ENCODE data around the gene WDR5. TPM values are rescaled to one million over a fixed set of nuclear protein-coding genes. Genes with fewer than 3 reads are reported as not detected.

Gene WDR5
- total RNA-seq, 2 donors from 2014 or later, result 26.7 to 48.1 TPM

DNA sequence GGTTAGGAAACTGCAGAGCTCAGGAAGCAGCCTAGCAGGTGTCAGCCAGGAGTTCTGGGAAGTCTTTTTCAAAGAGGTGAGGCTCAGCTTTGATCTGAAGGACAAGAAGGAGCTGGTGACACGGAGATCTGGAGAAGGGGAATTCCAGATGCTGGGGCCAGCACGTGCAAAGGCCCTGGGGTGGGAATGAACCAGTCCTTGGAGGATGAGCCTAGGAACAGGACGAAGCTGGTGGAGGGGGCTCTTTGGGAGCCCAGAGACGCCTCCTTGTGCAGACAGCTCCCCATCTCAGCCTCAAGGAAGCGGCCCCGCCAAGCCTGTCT is 43.7 kb downstream of the WDR5 start:
- peaks cover 9% of the 10 kb centered on the region for H3K36me3 Mint-ChIP-seq (ENCODE audit: low read depth)
- H3K27me3 Mint-ChIP-seq, result peaks cover 4% of the 10 kb centered on the region
- peaks cover 10% of the 10 kb centered on the region for H3K4me1 Mint-ChIP-seq
- no peak for ATAC-seq (replicated peaks)
- H3K4me3 Mint-ChIP-seq, result no peak overlapping the region
- no peak overlapping the region for H3K27ac Mint-ChIP-seq
- no peaks in the 10 kb centered on the region for H3K9me3 Mint-ChIP-seq

DNA sequence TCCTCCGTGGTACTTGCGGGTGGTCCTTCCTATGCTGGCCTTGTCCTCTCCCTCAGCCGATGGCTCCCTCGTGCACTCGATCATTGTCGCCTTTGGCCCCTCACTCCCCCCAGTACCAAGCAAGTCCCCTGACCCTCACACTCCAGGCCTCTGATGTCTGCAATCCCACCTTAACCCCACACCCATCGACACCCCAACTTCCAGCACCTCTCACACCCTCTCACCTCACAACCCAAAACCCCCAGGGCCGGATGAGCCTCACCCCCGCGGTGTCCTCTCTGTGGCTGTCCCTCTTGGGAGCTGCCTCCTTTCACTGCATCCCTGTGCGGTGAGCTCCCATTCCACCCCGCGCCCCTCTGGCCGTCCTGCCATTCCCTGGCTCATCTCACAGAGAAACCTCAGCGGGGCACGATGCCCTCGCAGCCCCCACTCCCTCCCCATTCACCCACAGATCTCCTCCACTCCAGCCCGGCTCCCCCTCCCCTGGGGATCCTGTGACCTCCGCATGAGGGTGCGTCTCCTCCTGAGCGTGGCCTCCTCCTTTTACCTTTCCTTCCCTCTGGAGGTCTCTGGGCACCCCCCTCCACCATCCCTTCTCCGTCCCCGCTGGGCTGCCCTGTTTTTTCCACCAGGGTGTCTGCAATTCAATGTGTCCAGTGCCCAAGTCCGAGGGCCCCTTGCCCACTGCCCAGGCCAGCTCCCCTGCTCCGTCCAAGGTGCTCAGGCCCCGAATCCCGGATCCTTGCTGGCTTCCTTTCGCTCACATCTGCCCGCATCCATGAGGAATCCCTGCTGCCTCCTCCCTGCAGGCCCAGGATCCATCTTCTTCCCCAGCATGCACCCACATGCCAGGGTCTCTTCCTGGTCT is 44.3 kb downstream of the WDR5 start:
- H3K9me3 Mint-ChIP-seq, result no peaks in the 10 kb centered on the region
- no peak overlapping the region for H3K27ac Mint-ChIP-seq
- ATAC-seq (replicated peaks), result no peak

DNA sequence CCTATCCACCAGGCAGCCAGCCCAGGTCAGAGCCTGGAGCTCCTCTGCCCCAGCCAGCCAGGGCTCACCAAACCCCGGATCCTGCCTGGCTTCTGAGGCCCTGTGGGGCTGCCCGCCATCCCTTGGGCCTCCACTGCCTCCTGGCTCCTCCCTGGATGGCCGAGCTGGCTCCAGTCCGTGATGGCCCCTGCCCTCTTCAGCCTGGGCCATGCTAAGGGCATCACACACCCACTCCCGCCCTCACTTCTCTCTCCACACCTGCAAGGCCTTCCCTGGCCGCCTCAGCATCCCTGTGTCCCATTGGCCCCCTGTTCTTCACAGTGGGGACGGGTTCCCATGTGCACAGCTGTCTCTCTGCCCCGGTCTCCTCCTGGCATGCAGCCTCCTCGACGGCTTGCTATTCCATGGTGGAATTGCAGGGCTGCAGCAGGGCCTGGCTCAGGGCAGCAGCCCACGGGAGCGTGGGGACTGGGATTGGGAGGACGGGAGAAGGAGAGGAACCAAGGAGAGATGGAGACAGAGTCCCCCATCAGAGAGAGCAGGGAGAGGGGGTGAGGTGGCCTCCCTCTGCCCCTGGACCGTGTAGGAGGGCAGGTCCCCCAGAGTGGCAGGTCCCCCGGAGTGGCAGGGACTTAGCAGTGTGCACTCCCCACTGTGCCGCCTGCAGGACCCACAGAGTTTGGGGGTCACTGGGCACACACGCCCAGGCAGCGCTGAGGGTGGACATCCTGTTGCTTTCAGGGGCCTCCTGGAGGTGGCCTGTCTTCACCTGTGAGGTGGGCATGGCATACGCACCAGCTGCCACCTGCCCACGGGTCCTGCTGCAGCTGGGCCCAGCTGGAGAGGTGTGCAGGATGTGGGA is 45.1 kb downstream of the WDR5 start:
- Mint-ChIP-seq H3K36me3 (ENCODE audit: low read depth) (peaks cover 9% of the 10 kb centered on the region), H3K4me1 (peaks cover 13% of the 10 kb centered on the region), H3K27ac (no peak overlapping the region)

More for the DNA sequence above, 44.3 kb downstream of the WDR5 start:
- Mint-ChIP-seq H3K4me1 (peaks cover 10% of the 10 kb centered on the region), H3K36me3 (ENCODE audit: low read depth) (peaks cover 9% of the 10 kb centered on the region), H3K4me3 (no peak overlapping the region), H3K27me3 (peaks cover 4% of the 10 kb centered on the region)

DNA sequence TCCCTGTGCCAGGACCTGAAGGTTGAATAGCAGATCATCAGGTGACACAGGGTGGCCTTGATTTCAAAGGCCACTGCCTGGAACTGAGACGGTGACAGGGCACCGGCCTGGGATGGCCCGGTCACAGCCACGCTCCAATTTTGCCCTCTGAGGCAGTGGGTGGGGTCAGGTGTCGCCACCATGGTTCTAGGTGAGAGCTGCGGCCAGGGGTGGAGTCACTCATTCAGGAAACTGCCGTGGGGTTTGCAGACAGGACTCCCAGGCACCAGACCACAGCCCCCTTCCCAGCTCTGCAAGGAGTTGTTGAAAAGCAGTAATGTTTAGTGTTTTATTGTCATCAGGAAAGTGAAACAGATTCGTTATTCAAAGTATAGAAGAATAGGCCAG is 45.8 kb downstream of the WDR5 start:
- peaks cover 9% of the 10 kb centered on the region for H3K36me3 Mint-ChIP-seq (ENCODE audit: low read depth)
- peak; percentile 49 for ATAC-seq (replicated peaks)
- peak overlapping the region; percentile 9 for H3K4me3 Mint-ChIP-seq
- H3K9me3 Mint-ChIP-seq, result no peaks in the 10 kb centered on the region
- H3K27me3 Mint-ChIP-seq, result peaks cover 4% of the 10 kb centered on the region
- peak overlapping the region; percentile 78 for H3K27ac Mint-ChIP-seq
- peaks cover 13% of the 10 kb centered on the region for H3K4me1 Mint-ChIP-seq

More for the DNA sequence above, 45.1 kb downstream of the WDR5 start:
- no peaks in the 10 kb centered on the region for H3K9me3 Mint-ChIP-seq
- peaks cover 4% of the 10 kb centered on the region for H3K27me3 Mint-ChIP-seq
- no peak overlapping the region for H3K4me3 Mint-ChIP-seq
- ATAC-seq (replicated peaks), result no peak

DNA sequence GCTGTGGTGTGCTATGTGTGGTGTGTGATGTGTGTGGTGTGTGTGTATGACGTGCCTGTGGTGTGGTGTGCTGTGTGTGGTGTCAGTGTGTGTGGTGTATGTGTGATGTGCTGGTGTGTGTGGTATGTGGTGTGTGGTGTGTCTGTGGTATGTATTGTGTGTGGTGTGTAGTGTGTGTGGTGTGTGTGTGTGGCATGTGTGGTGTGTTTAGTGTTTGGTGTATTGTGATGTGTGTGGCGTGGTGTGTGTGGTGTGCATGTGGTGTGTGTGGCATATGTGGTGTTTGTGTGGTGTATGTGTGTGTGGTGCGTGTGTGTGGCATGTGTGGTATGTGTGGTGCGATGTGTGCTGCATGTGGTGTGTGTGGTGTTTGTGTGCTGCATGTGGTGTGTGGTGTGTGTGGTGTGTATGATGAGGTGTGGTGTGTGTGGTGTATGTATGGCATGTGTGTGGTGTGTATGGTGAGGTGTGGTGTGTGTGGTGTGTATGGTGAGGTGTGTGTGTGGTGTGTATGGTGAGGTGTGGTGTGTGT is 46.7 kb downstream of the WDR5 start:
- Mint-ChIP-seq H3K4me1 (peaks cover 13% of the 10 kb centered on the region), H3K36me3 (ENCODE audit: low read depth) (peaks cover 9% of the 10 kb centered on the region), H3K27me3 (peaks cover 4% of the 10 kb centered on the region), H3K9me3 (no peaks in the 10 kb centered on the region), H3K4me3 (peak overlapping the region; percentile 9), H3K27ac (peak overlapping the region; percentile 78)
- ATAC-seq (replicated peaks), result peak; percentile 45

DNA sequence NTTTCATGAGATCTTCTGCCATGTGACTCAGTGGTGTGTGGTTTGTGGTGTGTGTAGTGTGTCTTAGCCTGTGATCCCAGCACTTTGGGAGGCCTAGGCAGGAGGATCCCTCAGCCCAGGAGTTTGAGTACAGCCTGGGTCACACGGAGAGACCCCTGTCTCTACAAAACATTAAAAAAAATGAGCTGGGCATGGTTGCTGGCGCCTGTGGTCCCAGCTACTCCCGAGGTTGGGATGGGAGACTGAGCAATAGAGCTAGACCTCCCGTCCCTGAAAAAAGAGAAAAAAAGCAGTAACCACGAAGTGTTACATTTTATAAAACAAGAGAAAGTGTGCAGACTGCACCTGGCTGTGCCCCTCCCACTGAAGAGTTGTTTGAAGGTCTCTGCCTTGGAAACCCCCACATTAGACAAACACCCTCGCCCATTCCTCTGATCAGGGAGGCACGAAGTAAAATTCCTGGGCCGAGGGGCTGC is 49.7 kb downstream of the WDR5 start:
- H3K4me1 Mint-ChIP-seq, result peaks cover 13% of the 10 kb centered on the region
- H3K36me3 Mint-ChIP-seq (ENCODE audit: low read depth), result peaks cover 9% of the 10 kb centered on the region
- peaks cover 4% of the 10 kb centered on the region for H3K27me3 Mint-ChIP-seq
- no peak overlapping the region for H3K4me3 Mint-ChIP-seq
- H3K9me3 Mint-ChIP-seq, result no peaks in the 10 kb centered on the region
- peak; percentile 68 for ATAC-seq (replicated peaks)
- peak overlapping the region; percentile 78 for H3K27ac Mint-ChIP-seq

DNA sequence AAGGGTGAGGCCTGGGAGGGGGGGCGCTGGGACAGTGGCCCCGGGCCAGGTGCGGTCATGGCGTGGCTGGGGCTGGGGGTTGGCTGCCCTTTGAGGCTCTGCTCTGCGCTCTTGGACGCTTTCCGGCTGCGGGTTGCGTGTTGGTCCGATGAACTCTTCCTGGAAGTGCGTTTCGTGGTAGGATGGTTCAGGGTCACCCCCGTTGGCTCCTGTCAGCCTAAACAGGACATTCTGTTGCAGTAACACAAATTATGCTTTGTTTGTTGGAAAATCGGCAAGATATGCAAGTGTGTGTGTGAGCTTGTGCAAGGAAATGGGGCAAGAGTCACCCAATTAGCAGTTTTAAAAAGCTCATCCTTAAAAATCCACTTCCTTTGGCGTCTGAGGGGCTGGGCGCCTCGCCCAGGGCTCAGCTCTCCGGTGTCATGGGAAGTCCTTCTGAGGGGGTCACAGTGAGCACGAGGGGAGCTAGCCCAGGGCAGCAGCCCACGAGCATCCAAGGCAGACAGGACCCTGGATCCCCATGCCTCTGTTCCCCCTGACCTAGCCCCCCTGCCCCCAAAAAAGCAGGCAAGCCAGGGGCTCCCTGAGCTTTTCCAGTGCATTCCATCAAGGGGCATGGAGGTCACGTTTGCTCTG is 50.7 kb downstream of the WDR5 start:
- no peak overlapping the region for H3K4me3 Mint-ChIP-seq
- H3K4me1 Mint-ChIP-seq, result peaks cover 14% of the 10 kb centered on the region
- H3K36me3 Mint-ChIP-seq (ENCODE audit: low read depth), result peaks cover 9% of the 10 kb centered on the region
- no peak overlapping the region for H3K27ac Mint-ChIP-seq
- no peaks in the 10 kb centered on the region for H3K9me3 Mint-ChIP-seq
- ATAC-seq (replicated peaks), result no peak
- H3K27me3 Mint-ChIP-seq, result peaks cover 4% of the 10 kb centered on the region

DNA sequence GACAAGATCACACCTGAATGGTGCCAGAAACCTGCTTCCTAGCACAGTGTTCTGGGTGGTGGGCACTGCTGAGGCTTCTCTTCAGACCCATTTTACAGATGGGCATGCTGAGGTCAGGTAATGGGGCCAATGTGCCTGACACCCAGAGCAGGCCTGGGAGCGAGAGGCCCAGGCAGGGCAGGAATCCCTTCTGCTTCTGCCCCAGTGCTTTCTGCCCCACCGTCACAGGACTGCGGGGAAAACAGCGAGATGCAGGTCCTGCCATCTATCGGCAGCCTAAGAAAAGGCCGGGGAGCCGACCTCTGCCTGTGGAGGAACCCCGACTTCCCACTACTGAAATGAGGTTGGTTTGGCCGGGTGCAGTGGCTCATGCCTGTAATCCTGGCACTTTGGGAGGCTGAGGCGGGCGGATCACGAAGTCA is 51.2 kb downstream of the WDR5 start:
- no peak for ATAC-seq (replicated peaks)
- H3K27ac Mint-ChIP-seq, result no peak overlapping the region
- peaks cover 7% of the 10 kb centered on the region for H3K36me3 Mint-ChIP-seq (ENCODE audit: low read depth)
- H3K4me1 Mint-ChIP-seq, result peaks cover 18% of the 10 kb centered on the region
- H3K4me3 Mint-ChIP-seq, result no peak overlapping the region
- H3K9me3 Mint-ChIP-seq, result no peaks in the 10 kb centered on the region
- peaks cover 4% of the 10 kb centered on the region for H3K27me3 Mint-ChIP-seq

DNA sequence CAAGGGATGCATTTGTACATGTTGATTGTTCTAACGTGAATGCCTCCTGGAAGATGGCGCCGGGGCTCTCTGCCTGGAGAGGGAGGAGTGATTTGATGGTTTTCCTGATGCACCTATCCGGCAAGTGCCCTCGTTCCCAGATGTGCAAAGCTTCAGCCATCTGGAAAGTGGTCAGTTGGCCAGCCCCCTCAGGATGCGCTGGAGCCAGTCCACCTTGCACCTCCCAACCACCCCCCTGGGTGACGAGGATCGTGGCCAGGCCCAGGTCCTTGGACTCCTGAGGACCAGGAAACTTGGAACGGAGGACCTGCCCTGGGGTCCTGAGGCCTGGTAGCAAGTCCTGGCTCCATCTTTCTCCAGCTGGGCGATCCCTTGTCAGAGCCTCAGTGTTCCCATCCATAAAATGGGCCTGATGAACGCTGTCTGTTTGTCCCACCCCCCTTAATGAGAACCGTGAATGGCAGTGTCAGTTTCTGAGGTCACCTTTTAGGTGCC is 52.1 kb downstream of the WDR5 start:
- H3K9me3 Mint-ChIP-seq, result no peaks in the 10 kb centered on the region
- H3K27me3 Mint-ChIP-seq, result no peaks in the 10 kb centered on the region
- no peak overlapping the region for H3K27ac Mint-ChIP-seq
- H3K4me3 Mint-ChIP-seq, result no peak overlapping the region
- no peaks in the 10 kb centered on the region for H3K36me3 Mint-ChIP-seq (ENCODE audit: low read depth)
- no peak for ATAC-seq (replicated peaks)
- peaks cover 10% of the 10 kb centered on the region for H3K4me1 Mint-ChIP-seq

DNA sequence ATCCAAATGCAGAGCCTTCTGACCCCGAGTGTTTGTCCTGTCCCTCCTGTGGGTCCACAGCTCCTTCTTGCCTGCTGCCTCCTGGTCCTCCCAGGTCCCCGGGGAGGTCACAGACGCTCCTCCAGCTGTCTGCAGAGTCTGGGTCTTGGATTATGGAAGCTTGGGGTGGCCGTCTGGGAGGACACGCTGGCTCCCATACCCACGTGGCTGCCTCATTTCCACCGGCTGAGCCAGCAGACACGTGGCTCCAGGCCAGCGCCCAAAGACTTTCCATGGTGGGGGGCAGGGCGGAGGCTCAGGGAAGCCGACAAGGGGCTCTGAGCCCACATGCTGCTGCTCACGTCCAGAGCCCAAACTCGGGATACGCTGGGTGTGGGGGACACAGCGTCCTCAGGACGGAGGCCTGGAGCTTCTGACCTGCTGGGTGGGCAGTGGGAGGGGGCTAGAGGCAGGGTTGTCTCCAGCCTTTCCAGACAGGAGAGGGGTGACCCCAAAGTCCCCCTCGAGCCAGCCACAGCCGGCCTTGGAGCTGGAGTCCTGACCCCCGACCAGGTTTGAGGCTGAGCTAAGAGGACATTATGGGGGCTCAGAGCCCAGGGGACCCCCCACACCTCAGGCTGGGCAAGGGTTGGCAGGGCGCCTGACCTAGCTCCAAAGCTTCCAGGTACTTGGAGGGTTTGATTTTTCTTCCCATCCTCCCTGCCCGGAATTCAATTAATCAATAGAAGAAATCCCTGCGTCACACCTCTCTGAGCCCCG is 52.7 kb downstream of the WDR5 start:
- no peak for ATAC-seq (replicated peaks)
- Mint-ChIP-seq H3K36me3 (ENCODE audit: low read depth) (no peaks in the 10 kb centered on the region), H3K4me3 (no peak overlapping the region), H3K4me1 (peaks cover 9% of the 10 kb centered on the region), H3K27ac (no peak overlapping the region), H3K9me3 (no peaks in the 10 kb centered on the region), H3K27me3 (no peaks in the 10 kb centered on the region)

DNA sequence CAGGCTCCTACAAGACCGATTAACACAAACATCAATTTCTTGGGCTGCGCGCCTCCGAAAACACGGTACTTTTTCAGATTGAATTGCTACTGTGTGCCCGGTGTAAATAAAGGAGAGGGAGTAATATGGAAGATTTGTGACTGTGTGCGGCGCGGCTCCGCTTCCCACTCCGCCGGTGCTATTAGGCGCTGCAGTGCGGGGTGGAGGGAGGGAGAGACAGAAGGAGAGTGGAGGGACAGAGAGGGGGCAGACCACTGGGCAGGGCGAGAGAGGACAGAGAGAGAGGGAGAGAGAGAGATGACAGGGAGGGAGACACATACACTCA is 53.2 kb downstream of the WDR5 start:
- Mint-ChIP-seq H3K27me3 (no peaks in the 10 kb centered on the region), H3K27ac (no peak overlapping the region), H3K36me3 (ENCODE audit: low read depth) (no peaks in the 10 kb centered on the region), H3K4me3 (no peak overlapping the region), H3K9me3 (no peaks in the 10 kb centered on the region), H3K4me1 (peaks cover 9% of the 10 kb centered on the region)
- ATAC-seq (replicated peaks), result no peak

DNA sequence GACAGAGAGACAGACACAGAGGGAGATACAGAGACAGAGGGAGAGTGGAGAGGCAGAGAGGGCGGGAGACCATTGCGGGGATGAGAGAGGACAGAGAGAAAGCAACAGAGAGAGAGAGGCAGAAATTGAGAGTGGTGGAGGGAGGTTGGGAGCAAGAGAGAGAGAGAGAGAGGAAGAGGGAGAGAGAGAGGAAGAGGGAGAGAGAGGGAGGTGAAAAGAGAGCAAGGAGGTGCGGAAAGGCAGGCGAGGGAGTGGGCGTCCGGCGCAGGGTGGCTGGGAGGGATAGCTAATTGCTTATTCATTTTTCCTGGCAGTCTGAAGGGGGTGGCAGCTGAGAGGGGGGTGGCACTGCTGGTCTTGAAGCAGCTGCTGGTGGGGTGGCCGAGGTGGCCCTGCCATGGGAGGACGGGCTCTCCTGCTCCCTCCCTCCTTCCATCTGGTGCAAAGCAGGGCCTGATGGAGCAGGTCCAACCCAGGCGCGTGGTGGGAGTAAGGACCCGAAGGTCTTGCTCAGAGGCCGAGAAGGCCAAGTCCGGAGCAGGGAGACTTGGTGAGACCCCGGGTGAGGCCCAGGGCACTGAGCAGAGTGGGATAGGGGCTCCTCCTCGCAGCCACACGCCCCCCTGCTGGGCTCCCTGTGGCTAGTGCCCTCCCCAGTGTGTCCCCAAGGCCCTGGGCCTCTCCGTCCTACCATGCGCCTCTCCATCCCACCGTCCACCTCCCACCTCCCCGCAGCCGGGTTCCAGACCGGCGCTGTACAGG is 53.8 kb downstream of the WDR5 start:
- peaks cover 9% of the 10 kb centered on the region for H3K4me1 Mint-ChIP-seq
- H3K27ac Mint-ChIP-seq, result no peak overlapping the region

More for the DNA sequence above, 53.8 kb downstream of the WDR5 start:
- ATAC-seq (replicated peaks), result no peak
- no peaks in the 10 kb centered on the region for H3K36me3 Mint-ChIP-seq (ENCODE audit: low read depth)
- H3K9me3 Mint-ChIP-seq, result no peaks in the 10 kb centered on the region
- no peaks in the 10 kb centered on the region for H3K27me3 Mint-ChIP-seq
- no peak overlapping the region for H3K4me3 Mint-ChIP-seq
